GM19023 (cell line): ENCODE results near the gene GTF3C2.
"Not testable (repeated sequence)": the region's sequence is repeated elsewhere in the genome, so short reads cannot be mapped to it uniquely, and the experiment has no call there.

Experiments
- ATAC-seq: cut with Tn5 transposase; IDR thresholded peaks from one replicate; pipeline ENCODE4 v1.9.1; 2021; ENCODE audit warnings: mild to moderate bottlenecking, moderate library complexity; ENCODE audit not compliant: unreplicated experiment

GTF3C2 gene

DNA sequence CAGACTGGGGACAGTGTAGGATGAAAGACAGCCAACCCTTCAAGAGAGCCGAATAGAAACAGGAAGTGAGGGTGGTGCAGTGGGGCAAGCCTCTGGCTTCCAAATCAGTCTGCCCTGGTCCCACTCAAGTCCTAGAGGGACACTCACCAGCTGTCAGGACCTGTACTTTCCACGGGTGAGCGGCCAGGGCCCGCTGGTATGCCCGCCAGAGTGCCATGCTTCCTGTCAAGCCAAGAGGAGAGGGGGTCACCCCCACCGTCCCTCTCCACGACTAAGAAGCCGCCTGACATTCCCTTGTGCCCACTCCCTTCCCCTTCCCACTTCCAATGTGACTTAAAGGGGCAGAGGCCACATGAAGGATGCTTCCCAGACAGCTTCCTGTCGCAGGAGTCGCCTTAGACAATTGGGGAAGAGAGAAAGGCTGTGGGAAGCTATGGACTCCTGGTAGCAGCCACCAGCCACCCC is 34.2 kb downstream of the GTF3C2 start:
- no peak for ATAC-seq

GRCh38 chr2:27320958-27321543 is 35.5 kb downstream of the GTF3C2 start:
- no peak for ATAC-seq

- not testable (repeated sequence) for ATAC-seq
Observed at GRCh38 chr2:27319839-27320238, 36.7 kb downstream of the GTF3C2 start.

DNA sequence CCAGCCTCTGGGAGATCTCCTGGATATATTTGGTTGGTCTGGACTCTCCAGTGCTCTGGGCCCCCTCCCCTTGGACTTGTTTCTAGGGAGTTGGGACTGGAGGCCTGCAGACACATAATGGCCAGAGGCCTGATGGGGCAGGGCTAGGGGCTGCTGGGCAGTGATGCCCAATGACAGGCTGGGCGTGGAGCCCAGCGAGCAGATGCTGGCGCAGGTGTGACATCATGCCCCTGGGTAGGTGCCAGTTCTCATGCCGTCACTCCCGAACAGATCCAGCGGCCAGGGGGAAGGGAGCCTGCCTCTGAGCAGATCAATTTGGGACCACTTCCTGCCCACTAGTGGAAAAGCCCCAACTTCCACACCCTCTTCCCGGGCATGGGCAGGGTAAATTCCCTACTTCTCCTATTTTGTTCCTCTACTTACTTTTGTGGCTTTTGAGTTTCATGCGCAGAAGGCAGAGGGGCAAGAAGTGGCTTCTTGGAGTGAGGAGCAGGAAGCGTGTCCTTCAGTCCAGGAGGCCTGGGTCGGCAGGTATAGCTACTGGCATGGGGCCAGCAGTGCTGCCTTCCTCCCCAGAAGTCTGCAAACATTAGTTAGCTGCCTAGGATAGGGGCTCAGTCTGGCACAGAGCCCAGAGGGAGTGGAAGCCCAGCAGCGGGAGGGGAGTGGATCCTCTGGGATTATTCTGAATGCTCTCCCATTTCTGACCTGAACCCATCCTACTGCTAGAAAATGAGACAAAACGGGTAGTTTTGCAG is 39.7 kb downstream of the GTF3C2 start:
- no peak for ATAC-seq

DNA sequence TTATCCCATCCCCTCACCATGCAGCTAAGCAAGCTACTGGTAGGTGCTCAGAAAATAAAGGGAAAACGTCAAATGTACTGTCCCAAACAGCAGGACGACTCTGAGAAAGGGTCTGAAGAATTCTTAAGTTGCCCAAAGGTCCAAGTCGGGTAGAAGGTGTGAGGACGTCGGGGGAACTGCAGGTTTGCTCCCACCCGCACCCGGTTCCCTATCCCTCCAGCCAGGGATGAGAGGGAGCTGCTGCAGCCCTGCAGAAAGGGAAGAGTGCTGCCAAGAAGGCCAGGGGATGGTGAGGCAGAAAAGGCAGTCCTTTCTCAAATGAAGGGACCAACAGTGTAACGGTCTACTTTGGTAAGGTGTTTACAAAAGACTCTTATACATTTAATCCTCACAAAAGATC is 41.4 kb downstream of the GTF3C2 start:
- no peak for ATAC-seq

DNA sequence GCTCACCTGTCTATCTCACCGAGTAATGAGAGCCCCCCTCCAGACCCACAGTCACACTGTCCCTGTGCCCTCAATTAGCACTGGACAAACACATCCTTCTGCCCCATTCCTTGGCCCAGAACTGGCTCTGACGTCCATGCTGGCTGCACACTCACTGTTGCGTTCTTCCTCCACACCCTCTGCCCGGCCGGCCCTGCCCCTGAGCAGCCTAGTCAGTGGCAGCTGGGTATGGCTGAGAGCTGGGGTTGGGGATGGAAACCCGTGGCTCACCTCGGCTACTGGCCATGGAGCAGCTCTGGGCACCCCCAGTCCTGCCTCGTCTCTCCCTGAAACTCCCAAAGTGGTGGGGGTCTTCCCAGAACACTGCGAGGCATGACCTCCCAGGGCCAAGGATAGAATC is 41.9 kb downstream of the GTF3C2 start:
- ATAC-seq: no peak

DNA sequence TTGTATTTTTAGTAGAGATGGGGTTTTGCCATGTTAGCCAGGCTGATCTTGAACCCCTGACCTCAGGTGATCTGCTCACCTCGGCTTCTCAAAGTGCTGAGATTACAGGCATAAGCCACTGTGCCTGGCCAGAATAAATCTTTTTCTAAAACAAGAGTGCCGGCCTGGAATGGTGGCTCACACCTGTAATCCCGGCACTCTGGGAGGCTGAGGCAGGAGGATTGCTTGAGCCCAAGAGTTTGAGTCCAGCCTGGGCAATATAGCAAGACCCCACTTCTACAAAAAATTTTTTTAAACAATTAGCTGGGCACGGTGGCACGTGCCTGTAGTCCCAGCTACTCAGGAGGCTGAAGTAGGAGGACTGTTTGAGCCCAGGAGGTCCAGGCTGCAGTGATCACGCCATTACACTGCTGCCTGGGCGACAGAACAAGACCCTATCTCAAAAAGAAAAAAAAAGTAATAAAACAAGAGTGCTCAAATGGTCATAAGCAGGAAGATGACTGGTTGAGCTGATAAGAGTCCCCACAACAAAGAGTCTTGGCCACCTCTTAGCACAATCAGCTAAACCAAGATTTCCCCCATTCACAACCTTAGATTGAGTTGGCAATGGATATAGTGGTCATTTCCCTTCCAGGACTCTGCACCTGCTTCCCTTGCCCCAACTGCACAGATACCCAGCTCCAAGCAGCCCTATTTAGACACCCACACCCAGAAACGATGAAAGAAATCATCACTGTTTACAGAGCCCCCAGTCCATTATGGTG is 42.5 kb downstream of the GTF3C2 start:
- ATAC-seq: no peak

DNA sequence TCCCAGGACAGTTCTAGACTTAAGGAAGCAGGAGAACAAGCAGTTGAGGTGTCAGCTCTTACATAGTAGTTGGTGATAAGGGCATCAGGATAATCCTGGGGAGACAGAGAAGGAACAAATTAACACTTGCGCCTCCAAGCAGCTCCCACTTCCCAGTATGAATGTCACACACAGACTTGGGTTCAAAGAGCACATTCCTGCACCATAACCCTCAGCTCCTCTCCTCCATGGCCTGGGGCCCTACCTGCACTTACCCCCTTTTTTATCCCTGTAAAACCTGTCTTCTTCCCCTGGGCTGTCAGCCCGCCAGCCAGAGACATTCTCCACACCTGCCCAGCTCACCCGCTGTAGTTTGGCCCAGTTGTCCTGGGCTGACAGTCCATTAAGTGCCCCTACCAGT is 44.4 kb downstream of the GTF3C2 start:
- ATAC-seq: no peak

DNA sequence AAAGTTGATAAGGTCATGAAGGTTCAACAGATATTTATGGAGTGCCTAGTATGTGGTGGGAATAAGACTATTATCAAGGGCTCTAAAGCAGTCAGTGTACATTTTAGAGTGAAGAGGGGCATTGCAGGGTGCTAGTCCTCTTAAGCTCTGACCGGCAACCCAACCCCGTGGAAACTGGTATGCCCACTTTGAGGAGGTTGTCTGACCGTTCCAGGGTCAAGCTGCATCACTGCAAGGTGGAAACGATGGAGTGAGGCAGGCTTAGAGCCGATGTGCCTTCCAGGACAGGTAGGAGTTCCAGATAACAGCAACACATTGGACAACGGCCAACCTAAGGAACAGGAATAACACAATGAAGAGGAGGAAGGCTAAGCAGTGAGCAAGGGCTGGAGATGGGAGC is 46.9 kb downstream of the GTF3C2 start:
- no peak for ATAC-seq

DNA sequence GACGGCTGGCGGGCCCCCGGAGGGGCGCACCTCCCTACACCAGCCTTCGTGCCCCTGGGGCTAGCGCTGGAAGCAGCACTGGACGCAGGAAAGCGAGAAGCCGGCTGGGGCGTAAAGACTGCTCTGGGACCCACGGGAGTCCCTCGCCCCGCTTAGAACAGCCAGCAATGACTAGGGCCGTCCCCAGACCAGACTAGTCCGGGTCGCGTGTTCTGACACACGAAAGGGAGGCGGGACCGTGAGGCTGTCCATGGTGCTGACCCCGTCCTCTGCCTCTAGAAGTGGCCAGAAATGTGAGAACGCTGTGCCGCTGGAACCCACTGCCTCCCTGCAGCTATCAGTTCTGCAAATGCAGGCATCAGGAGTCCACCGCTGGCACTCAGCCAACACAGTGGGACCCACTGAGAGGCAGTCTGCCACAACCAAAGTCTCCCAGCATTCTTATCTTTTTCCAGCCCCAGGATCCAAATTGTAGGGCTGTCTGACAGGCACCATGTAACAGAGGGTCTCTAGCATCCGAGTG is 48.1 kb downstream of the GTF3C2 start, which contains the start of gene UCN:
Gene UCN (minus strand): TSS at position 87 of the 523 bp plus-strand sequence. CDS start 550 bp downstream, outside the sequence.
- ATAC-seq: no peak

GRCh38 chr2:27307545-27308358 is 48.8 kb downstream of the GTF3C2 start:
- no peak for ATAC-seq

DNA sequence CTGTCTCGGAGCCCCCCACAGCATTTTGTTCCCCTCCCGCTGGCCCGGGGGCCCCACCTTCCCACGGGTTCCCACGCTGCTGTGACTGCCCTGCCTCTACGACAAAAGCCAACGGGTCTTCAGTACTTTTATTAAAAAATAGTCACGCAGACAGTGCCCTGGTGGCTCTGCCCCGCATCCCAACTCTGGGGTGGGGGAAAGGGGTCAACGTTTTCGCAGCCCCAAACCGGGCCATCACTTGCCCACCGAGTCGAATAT is 49.3 kb downstream of the GTF3C2 start:
- ATAC-seq: no peak

DNA sequence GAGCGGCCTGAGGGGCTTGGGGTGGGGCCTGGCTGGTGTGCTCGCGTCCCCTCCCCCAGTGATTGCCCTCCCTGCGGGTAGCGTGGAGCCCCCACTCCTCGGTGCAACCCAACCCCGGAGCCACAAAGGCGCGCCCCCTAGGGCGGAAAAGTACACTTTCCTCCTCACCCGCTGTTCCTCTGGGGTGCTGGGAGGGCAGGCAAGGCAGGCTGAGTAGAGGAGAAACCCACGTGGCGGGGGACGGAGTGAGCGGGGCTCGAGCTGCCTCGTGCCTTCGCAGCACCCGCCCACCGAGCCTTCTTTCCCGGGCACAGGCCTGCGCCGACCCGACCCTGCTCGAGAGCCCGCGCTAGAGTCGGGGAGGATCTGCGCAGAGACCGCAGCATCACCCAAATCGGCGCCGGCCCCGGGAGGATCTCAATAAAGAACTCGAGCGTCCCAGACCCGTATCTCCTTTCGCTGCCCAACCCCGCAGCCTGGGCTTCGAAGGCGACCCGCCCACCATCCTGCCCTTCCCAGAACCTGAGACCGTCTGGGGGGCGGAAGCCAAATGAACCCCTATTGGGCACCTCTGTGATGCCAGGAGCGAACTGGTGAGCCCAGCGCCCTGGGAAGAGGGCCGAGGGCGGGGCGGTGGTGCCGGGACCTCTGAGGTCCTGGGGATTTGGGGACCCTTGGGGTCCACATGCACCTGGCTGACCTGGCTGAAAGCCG is 49.8 kb downstream of the GTF3C2 start:
- no peak for ATAC-seq

- ATAC-seq: no peak
Observed at GRCh38 chr2:27306136-27306535, 50.4 kb downstream of the GTF3C2 start.

GRCh38 chr2:27305516-27305915 is 51.0 kb downstream of the GTF3C2 start:
- no peak for ATAC-seq

- ATAC-seq: no peak
Observed at GRCh38 chr2:27304488-27305240, 51.9 kb downstream of the GTF3C2 start.

DNA sequence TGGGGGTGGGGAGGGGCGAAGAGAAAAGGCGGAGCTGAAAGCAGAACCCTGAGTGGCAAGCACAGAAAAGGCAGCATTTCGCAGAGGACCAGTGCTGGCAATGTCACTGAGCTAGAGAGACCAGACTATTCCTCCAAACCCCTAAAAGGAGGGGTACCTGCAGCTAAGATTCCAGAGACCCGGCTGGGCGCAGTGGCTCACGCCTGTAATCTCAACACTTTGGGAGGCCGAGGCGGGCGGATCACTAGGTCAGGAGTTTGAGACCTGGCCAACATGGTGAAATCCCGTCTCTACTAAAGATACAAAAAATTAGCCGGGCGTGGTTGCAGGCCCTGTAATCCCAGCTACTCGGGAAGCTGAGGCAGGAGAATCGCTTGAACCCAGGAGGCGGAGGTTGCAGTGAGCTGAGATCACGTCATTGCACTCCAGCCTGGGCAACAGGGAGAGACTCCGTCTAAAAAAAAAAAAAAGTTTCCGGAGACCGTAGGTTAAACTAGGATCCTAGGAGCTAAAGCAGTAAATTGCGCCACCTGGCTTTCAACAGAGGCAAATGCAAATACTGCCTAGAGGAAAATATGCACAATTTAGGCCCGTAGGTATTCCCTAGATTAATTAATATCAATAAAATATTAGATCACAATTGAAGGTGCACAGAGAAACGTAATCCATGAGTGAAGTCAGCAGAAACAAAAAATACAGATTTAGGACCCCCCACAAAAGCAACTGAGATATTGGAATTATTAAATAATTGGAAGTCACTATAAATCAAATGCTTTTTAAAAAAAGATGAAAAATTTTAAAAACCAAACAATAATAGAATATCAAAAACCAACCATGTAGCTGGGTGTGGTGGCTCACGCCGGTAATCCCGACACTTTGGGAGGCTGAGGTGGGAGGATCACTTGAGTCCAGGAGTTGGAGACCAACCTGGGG is 53.2 kb downstream of the GTF3C2 start:
- ATAC-seq: no peak

DNA sequence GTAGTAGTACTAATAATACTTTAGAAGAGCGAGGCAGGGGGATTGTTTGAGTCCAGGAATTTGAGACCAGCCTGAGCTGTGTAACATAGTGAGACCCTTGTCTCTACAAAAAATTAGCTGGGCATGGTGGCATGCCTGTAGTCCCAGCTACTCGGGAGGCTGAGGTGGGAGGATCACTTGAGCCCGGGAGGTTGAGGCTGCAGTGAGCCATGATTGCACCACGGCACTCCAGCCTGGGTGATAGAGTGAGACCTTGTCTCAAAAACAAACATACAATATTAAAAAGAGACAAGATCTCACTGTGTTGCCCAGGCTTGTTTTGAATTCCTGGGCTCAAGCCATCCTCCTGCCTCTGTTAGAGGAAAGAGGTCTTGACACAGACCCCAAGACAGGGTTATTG is 56.0 kb downstream of the GTF3C2 start:
- ATAC-seq: not testable (repeated sequence)
